SK-N-SH (cell line): ENCODE results near the gene RAPH1. TPM values are rescaled to one million over a fixed set of nuclear protein-coding genes. Genes with fewer than 3 reads are reported as not detected.

ENCODE experiments used
- CTCF ChIA-PET: fragments of 300-600, 350-600 bp; formaldehyde crosslinking; extraction: SDS; loops from one replicate; lab custom pipeline; 2021; lab: Yijun Ruan, JAX
- POLR2A ChIA-PET: fragments of 350-600 bp; sonication (Branson Sonifier 250); formaldehyde crosslinking; extraction: SDS; loops from one replicate; lab custom pipeline; 2020; ENCODE audit warnings: antibody characterized with exemption, inconsistent platforms; lab: Yijun Ruan, JAX
- DNase-seq: peaks from one replicate; pipeline ENCODE4 v3.0.0; 2012
- H2AFZ ChIP-seq: fragments of 200-600 bp; sonication (generic); 2 replicates; pipeline ENCODE4 v1.8.1; 2016; ENCODE audit warnings: antibody characterized with exemption, mild to moderate bottlenecking, low read depth
- H3F3A ChIP-seq: fragments of 200-600 bp; sonication (generic); replicated peaks from 2 replicates; pipeline ENCODE3; 2016; ENCODE audit warnings: antibody characterized with exemption, mild to moderate bottlenecking; ENCODE audit not compliant: insufficient read depth
- H3K27ac ChIP-seq, 2 experiments: fragments of 200-500 bp in 1 of 2; fragments of 200-600 bp in 1 of 2; sonication (Bioruptor generic) in 1 of 2; sonication (generic), shearing (Covaris generic) in 1 of 2; 2 replicates each; pipeline versions ENCODE4 v1.5.1 to v1.6.1; 2014 to 2016; ENCODE audit warnings: low read depth in 2 of 2, inconsistent platforms in 1 of 2, low read length in 1 of 2, mild to moderate bottlenecking in 1 of 2, mixed read lengths in 1 of 2
- H3K27me3 ChIP-seq: fragments of 200-600 bp; sonication (generic), shearing (Covaris generic); 2 replicates; pipeline ENCODE4 v1.6.1; 2016; ENCODE audit warnings: mixed run types; ENCODE audit not compliant: insufficient read depth
- H3K36me3 ChIP-seq, 2 experiments: fragments of 200-500 bp in 1 of 2; fragments of 200-600 bp in 1 of 2; sonication (Bioruptor generic) in 1 of 2; sonication (generic) in 1 of 2; replicated peaks in 1 of 2; 2 replicates each; pipeline versions ENCODE3 to v1.5.1; 2014 to 2016; ENCODE audit warnings: low read length in 1 of 2, mild to moderate bottlenecking in 1 of 2; ENCODE audit not compliant: insufficient read depth in 2 of 2, control insufficient read depth in 1 of 2
- H3K4me1 ChIP-seq, 2 experiments: fragments of 200-500 bp in 1 of 2; fragments of 200-600 bp in 1 of 2; sonication (Bioruptor generic) in 1 of 2; sonication (generic), shearing (Covaris generic) in 1 of 2; 2 replicates each; pipeline versions ENCODE4 v1.5.1 to v1.6.1; 2014 to 2016; ENCODE audit warnings: low read depth in 1 of 2, low read length in 1 of 2, mixed run types in 1 of 2; ENCODE audit not compliant: insufficient read depth in 2 of 2, control insufficient read depth in 1 of 2
- H3K4me2 ChIP-seq: fragments of 200-600 bp; sonication (generic), shearing (Covaris generic); 2 replicates; pipeline ENCODE4 v1.6.1; 2017; ENCODE audit warnings: mixed run types
- H3K4me3 ChIP-seq, 2 experiments: fragments of 200-500 bp in 1 of 2; fragments of 200-600 bp in 1 of 2; sonication (Bioruptor generic) in 1 of 2; sonication (generic), shearing (Covaris generic) in 1 of 2; 2 replicates each; pipeline versions ENCODE4 v1.5.1 to v1.8.1; 2014 to 2016; ENCODE audit warnings: low read depth in 2 of 2, inconsistent platforms in 1 of 2, low read length in 1 of 2, mild to moderate bottlenecking in 1 of 2, mixed read lengths in 1 of 2, moderate library complexity in 1 of 2
- H3K79me2 ChIP-seq: fragments of 200-600 bp; sonication (generic); 2 replicates; pipeline ENCODE4 v1.8.1; 2017; ENCODE audit warnings: mild to moderate bottlenecking; ENCODE audit not compliant: insufficient read depth
- H3K9ac ChIP-seq: fragments of 200-600 bp; sonication (generic); 2 replicates; pipeline ENCODE4 v1.6.1; 2017; ENCODE audit warnings: mixed run types
- H3K9me2 ChIP-seq: fragments of 200-600 bp; sonication (generic); 2 replicates; pipeline ENCODE4 v1.6.1; 2017; ENCODE audit warnings: mixed run types
- H3K9me3 ChIP-seq: fragments of 200-600 bp; sonication (generic); 2 replicates; pipeline ENCODE4 v1.6.1; 2017; ENCODE audit warnings: mixed run types, mild to moderate bottlenecking, moderate library complexity
- H4K20me1 ChIP-seq: fragments of 200-600 bp; sonication (generic); 2 replicates; pipeline ENCODE4 v1.6.1; 2017; ENCODE audit warnings: mild to moderate bottlenecking, mixed run types; ENCODE audit not compliant: insufficient read depth
- CHD2 ChIP-seq: fragments of 150-350 bp; IDR thresholded peaks from 2 replicates; pipeline ENCODE4 v1.6.1; 2018; ENCODE audit warnings: low read length; ENCODE audit not compliant: partially characterized antibody
- CTCF ChIP-seq: fragments of 200-600 bp; sonication (generic); IDR thresholded peaks from 2 replicates; pipeline ENCODE4 v1.6.1; 2017; ENCODE audit warnings: antibody characterized with exemption, mild to moderate bottlenecking, moderate library complexity
- ELF1 ChIP-seq: IDR thresholded peaks from 2 replicates; pipeline ENCODE4 v1.4.0; 2012
- FOSL2 ChIP-seq: IDR thresholded peaks from 2 replicates; pipeline ENCODE4 v1.4.0; 2012; ENCODE audit warnings: low read depth, mild to moderate bottlenecking, moderate library complexity, borderline replicate concordance
- FOXJ3 ChIP-seq: sonication (generic); formaldehyde crosslinking; IDR thresholded peaks from 2 replicates; pipeline ENCODE4 v1.5.1; 2020; ENCODE audit warnings: mild to moderate bottlenecking, missing genetic modification reagents
- FOXM1 ChIP-seq: IDR thresholded peaks from 2 replicates; pipeline ENCODE4 v1.4.0; 2012; ENCODE audit warnings: low read depth, mild to moderate bottlenecking
- GATA2 ChIP-seq: sonication (generic); formaldehyde crosslinking; IDR thresholded peaks from 2 replicates; pipeline ENCODE4 v1.5.0; 2020; ENCODE audit warnings: mild to moderate bottlenecking, missing genetic modification reagents
- JUND ChIP-seq: IDR thresholded peaks from 2 replicates; pipeline ENCODE4 v1.4.0; 2012
- MEF2A ChIP-seq: IDR thresholded peaks from 2 replicates; pipeline ENCODE4 v1.4.0; 2012; ENCODE audit warnings: low read depth, borderline replicate concordance
- NRF1 ChIP-seq: IDR thresholded peaks from 2 replicates; pipeline ENCODE4 v1.6.1; 2012; ENCODE audit warnings: low read depth, mild to moderate bottlenecking, low read length
- POLR2AphosphoS5 ChIP-seq: IDR thresholded peaks from 2 replicates; pipeline ENCODE4 v1.6.1; 2012; ENCODE audit warnings: low read depth, low read length
- RCOR1 ChIP-seq: fragments of 150-350 bp; IDR thresholded peaks from 2 replicates; pipeline ENCODE4 v1.6.1; 2017; ENCODE audit warnings: antibody characterized with exemption, low read length
- RFX5 ChIP-seq: IDR thresholded peaks from 2 replicates; pipeline ENCODE4 v1.6.1; 2012; ENCODE audit warnings: mild to moderate bottlenecking, improper control_type of control experiment, low read length
- RXRA ChIP-seq: IDR thresholded peaks from 2 replicates; pipeline ENCODE4 v1.4.0; 2012; ENCODE audit warnings: low read depth, mild to moderate bottlenecking, borderline replicate concordance
- SMC3 ChIP-seq: IDR thresholded peaks from 2 replicates; pipeline ENCODE4 v1.6.1; 2012; ENCODE audit warnings: low read depth, low read length, improper control_type of control experiment
- TAF1 ChIP-seq: IDR thresholded peaks from 2 replicates; pipeline ENCODE4 v1.6.1; 2012; ENCODE audit warnings: low read depth, mild to moderate bottlenecking, low read length, moderate library complexity, borderline replicate concordance
- TCF12 ChIP-seq: IDR thresholded peaks from 2 replicates; pipeline ENCODE4 v1.4.0; 2012
- ZBTB33 ChIP-seq: IDR thresholded peaks from 2 replicates; pipeline ENCODE4 v1.4.0; 2012; ENCODE audit warnings: low read depth, borderline replicate concordance
- WGBS: methylation state at CpG from one replicate; pipeline ENCODE4 v1.1.6; 2017; ENCODE audit warnings: low lambda C conversion rate; 5-methylcytosine and 5-hydroxymethylcytosine counted together
- polyA plus RNA-seq, 3 experiments: library from polyadenylated mRNA; depleted of rRNA; stranded (reverse); fragments of >200 nt; gene quantifications; 2 replicates each; pipeline ENCODE4 v1.2.3, GENCODE V29; 2012
- TF ChIP-seq, protein P1 (sequence below): IDR thresholded peaks from 2 replicates; pipeline ENCODE4 v1.6.1; 2012; ENCODE audit warnings: mild to moderate bottlenecking, low read depth, low read length, moderate library complexity
- TF ChIP-seq, protein P2 (sequence below): IDR thresholded peaks from 2 replicates; pipeline ENCODE4 v1.4.0; 2012; ENCODE audit warnings: low read depth, borderline replicate concordance

RAPH1 gene
- polyA plus RNA-seq, 1 of the 3 experiments (the other 2 are of a cell fraction): 6.7 TPM

GRCh38 chr2:203442463-203442862 lies 92.6 kb downstream of the RAPH1 start:
- peaks cover 27% of the 10 kb centered on the region for H3F3A ChIP-seq
- peaks cover 0 to 2% of the 10 kb centered on the region in 2 experiments; a peak in 1 of 4 replicates for H3K4me1 ChIP-seq
- H2AFZ ChIP-seq: no peak overlapping the region
- no peak overlapping the region for H3K4me2 ChIP-seq
- no peak overlapping the region for H3K4me3 ChIP-seq
- DNase-seq: no peak
- no peaks in the 10 kb centered on the region for H3K27me3 ChIP-seq
- no peak for TF ChIP-seq RFX5
- no peak for TF ChIP-seq ELF1
- TF ChIP-seq FOXJ3 (CRISPR knock-in tag): no peak
- TF ChIP-seq GATA2 (CRISPR knock-in tag): no peak
- no peak for TF ChIP-seq FOSL2
- no peak for TF ChIP-seq RCOR1
- TF ChIP-seq RXRA: no peak
- TF ChIP-seq JUND: no peak
- no peak for TF ChIP-seq SMC3
- TF ChIP-seq, protein P1, sequence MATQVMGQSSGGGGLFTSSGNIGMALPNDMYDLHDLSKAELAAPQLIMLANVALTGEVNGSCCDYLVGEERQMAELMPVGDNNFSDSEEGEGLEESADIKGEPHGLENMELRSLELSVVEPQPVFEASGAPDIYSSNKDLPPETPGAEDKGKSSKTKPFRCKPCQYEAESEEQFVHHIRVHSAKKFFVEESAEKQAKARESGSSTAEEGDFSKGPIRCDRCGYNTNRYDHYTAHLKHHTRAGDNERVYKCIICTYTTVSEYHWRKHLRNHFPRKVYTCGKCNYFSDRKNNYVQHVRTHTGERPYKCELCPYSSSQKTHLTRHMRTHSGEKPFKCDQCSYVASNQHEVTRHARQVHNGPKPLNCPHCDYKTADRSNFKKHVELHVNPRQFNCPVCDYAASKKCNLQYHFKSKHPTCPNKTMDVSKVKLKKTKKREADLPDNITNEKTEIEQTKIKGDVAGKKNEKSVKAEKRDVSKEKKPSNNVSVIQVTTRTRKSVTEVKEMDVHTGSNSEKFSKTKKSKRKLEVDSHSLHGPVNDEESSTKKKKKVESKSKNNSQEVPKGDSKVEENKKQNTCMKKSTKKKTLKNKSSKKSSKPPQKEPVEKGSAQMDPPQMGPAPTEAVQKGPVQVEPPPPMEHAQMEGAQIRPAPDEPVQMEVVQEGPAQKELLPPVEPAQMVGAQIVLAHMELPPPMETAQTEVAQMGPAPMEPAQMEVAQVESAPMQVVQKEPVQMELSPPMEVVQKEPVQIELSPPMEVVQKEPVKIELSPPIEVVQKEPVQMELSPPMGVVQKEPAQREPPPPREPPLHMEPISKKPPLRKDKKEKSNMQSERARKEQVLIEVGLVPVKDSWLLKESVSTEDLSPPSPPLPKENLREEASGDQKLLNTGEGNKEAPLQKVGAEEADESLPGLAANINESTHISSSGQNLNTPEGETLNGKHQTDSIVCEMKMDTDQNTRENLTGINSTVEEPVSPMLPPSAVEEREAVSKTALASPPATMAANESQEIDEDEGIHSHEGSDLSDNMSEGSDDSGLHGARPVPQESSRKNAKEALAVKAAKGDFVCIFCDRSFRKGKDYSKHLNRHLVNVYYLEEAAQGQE: no peak
- no peak for TF ChIP-seq FOXM1
- TF ChIP-seq, protein P2, sequence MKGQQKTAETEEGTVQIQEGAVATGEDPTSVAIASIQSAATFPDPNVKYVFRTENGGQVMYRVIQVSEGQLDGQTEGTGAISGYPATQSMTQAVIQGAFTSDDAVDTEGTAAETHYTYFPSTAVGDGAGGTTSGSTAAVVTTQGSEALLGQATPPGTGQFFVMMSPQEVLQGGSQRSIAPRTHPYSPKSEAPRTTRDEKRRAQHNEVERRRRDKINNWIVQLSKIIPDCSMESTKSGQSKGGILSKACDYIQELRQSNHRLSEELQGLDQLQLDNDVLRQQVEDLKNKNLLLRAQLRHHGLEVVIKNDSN: no peak
- TF ChIP-seq CTCF: no peak
- no peak for TF ChIP-seq TAF1
- no peak for TF ChIP-seq CHD2
- no peak for TF ChIP-seq TCF12
- no peak for TF ChIP-seq NRF1
- no peak for TF ChIP-seq MEF2A
- no peak for TF ChIP-seq POLR2AphosphoS5
- TF ChIP-seq ZBTB33: no peak
- CTCF ChIA-PET: interaction anchor here (0.6 to 1.0 kb wide), 3 partner anchors 10 to 170 kb away, joined by 3 to 4 read pairs (median 3); no protein-coding TSS in a partner anchor
- peaks cover 11% of the 10 kb centered on the region; the same call in 1 of the 2 replicates for H4K20me1 ChIP-seq
- 85% methylated on average over 5 of the region's 5 CpGs for WGBS
- H3K36me3 ChIP-seq: peaks cover 56 to 64% of the 10 kb centered on the region in 2 experiments
- H3K79me2 ChIP-seq: peaks cover 42% of the 10 kb centered on the region
- H3K9me2 ChIP-seq: no peaks in the 10 kb centered on the region
- no peak overlapping the region for H3K9ac ChIP-seq
- no peaks in the 10 kb centered on the region for H3K9me3 ChIP-seq
- POLR2A ChIA-PET: interaction anchor here (0.6 kb wide), 1 partner anchor 100 kb away, joined by 3 read pairs; no protein-coding TSS in a partner anchor
- 0 out of 4 replicates have a peak overlapping the region, but pooled peaks of 1 of the 2 experiments have one; percentile 4 for H3K27ac ChIP-seq
